ENCODE data around the gene DDX24. TPM values are rescaled to one million over a fixed set of nuclear protein-coding genes. Genes with fewer than 3 reads are reported as not detected.
A peak's percentile ranks its signal among the peaks of the same experiment; 100 is the strongest.

DDX24 gene
- total RNA-seq, 2 experiments from 2014 or later: 187 to 211 TPM

DNA sequence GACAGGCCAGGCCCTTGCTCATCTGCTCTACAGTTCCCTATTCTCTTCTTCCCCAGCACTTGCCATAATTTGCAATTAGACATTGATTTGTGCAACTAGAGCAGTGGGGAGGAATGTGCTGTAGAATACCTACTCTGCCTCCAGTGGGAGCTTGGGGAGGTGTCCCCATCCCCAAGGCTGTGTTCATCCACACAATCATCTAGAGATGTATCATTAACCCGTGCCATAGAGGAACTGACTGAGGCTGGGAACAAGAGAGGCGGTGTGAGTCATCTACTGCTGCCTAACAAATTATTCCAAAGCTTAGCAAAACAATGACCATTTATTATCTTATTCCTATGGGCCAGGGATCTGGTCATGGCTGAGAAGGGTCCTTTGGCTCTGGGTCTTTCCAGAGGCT lies 60.0 kb downstream of the DDX24 start:
- H3K36me3 Mint-ChIP-seq (ENCODE audit: low read depth): no peaks in the 10 kb centered on the region
- no peak overlapping the region for H3K4me3 Mint-ChIP-seq
- ChIA-PET CTCF (interaction anchor here (1.0 to 3.6 kb wide), 10 partner anchors 10 to 124 kb away, joined by 3 to 25 read pairs (median 5); no protein-coding TSS in a partner anchor), POLR2A (no interaction called here)
- DNase-seq: no peak
- no peaks in the 10 kb centered on the region for H3K9me3 Mint-ChIP-seq
- H3K4me1 Mint-ChIP-seq: peaks cover 44% of the 10 kb centered on the region
- peaks cover 16% of the 10 kb centered on the region for H3K27me3 Mint-ChIP-seq
- no peak overlapping the region for H3K27ac Mint-ChIP-seq

DNA sequence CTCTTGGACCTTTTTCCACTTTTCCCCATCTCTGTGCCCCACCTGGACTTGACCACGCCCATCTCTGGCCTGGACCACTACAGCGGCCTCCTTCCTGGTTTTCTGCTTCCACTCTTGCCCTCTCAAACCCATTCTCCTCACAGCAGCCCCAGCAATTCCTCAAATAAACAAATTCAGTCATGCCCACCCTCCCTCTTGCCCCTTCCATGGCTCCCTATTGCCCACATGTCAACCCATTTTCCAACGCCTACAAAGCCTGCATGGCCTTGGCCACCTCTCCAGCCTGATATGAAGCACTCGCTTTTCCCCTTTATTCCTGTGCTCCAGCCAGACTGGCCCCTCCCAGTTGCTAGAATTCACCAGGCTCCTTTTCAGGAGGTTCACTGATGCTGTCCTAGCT lies 60.7 kb downstream of the DDX24 start:
- Mint-ChIP-seq H3K27ac (no peak overlapping the region), H3K9me3 (no peaks in the 10 kb centered on the region), H3K4me1 (peaks cover 39% of the 10 kb centered on the region), H3K27me3 (peaks cover 18% of the 10 kb centered on the region), H3K4me3 (no peak overlapping the region), H3K36me3 (ENCODE audit: low read depth) (no peaks in the 10 kb centered on the region)
- ChIA-PET CTCF (interaction anchor here (1.2 to 3.8 kb wide), 7 partner anchors 9 to 81 kb away, joined by 3 to 25 read pairs (median 12); no protein-coding TSS in a partner anchor), POLR2A (no interaction called here)
- no peak for DNase-seq

DNA sequence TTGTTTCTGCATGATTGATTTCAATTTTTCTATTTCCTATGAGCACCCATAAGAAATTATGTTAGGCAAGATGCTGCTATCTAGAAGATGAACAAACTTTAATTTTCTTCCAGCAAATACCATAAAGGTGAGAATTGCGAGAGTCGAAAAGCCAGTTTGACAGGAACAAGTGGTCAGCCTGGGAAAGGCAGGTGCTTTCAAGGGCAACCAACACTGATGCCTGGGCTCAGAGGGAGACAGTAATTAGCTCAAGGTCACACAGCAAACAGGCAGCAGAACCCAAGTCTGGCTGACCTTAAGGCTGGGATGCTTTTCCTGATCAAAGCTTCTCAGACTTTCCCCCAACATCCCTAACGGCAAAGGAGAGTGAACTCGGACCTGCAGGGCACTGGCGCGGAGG lies 61.7 kb downstream of the DDX24 start:
- ChIA-PET POLR2A (no interaction called here), CTCF (interaction anchor here (1.9 to 3.8 kb wide), 4 partner anchors 13 to 80 kb away, joined by 4 to 20 read pairs (median 8); no protein-coding TSS in a partner anchor)
- DNase-seq: no peak
- Mint-ChIP-seq H3K27ac (no peak overlapping the region), H3K4me3 (no peak overlapping the region), H3K4me1 (peaks cover 39% of the 10 kb centered on the region), H3K9me3 (no peaks in the 10 kb centered on the region), H3K27me3 (peaks cover 20% of the 10 kb centered on the region), H3K36me3 (ENCODE audit: low read depth) (no peaks in the 10 kb centered on the region)

DNA sequence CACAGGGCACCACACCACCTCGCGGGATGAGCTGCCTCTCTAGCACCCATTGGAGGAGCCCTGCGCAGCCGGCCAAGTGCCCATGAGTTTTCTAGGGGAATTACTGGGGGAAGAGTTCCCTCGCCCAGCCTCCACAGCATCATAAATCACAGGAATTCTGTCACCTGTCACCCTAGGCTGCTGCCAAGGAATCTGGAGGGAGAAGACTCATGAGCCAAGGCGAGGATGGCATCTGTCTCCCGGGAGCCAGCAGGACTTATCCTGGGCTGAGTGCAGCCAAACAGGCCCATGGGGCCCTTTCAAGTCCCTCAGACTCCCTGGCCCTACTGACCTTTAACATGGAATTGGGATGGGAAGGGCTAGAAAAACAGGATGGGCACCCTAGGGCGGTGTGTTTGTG lies 62.7 kb downstream of the DDX24 start:
- H3K4me3 Mint-ChIP-seq: no peak overlapping the region
- POLR2A ChIA-PET: no interaction called here
- DNase-seq: no peak

DNA sequence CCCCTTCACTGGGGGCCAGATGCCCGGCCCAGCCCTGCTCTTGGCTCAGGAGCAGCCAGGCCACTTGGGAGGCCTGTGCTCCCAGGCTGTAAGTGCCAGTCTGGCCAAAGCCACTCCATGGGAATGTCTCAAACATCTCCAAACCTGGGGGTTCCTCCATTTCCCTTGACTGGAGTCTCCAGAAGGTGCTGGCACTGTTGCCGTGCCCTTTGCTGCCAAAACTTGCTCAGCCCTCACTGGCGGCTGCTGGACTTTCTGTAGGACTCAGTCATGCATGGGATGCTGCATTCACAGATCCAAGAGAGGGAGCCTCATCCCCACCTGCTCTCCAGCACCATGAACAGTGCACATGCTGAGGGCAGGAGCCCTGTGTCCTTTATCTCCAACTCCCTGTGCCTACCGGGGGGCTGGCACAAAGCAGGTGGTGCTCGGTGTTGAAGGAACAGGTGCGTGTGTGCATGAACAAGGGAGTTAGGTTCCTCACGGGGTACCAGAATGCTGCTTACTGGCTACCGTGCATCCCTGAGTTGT lies 64.5 kb downstream of the DDX24 start:
- no peak overlapping the region for H3K4me3 Mint-ChIP-seq
- ChIA-PET CTCF (interaction anchor here (1.1 to 3.8 kb wide), 4 partner anchors 9 to 77 kb away, joined by 3 to 20 read pairs (median 6); no protein-coding TSS in a partner anchor), POLR2A (no interaction called here)
- no peak overlapping the region for H3K27ac Mint-ChIP-seq
- no peaks in the 10 kb centered on the region for H3K9me3 Mint-ChIP-seq
- H3K36me3 Mint-ChIP-seq (ENCODE audit: low read depth): no peaks in the 10 kb centered on the region
- DNase-seq: no peak
- peaks cover 20% of the 10 kb centered on the region for H3K27me3 Mint-ChIP-seq
- peaks cover 35% of the 10 kb centered on the region for H3K4me1 Mint-ChIP-seq

More for the DNA sequence above, 62.7 kb downstream of the DDX24 start:
- Mint-ChIP-seq H3K4me1 (peaks cover 37% of the 10 kb centered on the region), H3K27ac (no peak overlapping the region), H3K9me3 (no peaks in the 10 kb centered on the region), H3K36me3 (ENCODE audit: low read depth) (no peaks in the 10 kb centered on the region), H3K27me3 (peaks cover 20% of the 10 kb centered on the region)
- CTCF ChIA-PET: interaction anchor here (1.1 to 3.8 kb wide), 2 partner anchors 14 to 79 kb away, joined by 3 to 20 read pairs; no protein-coding TSS in a partner anchor

DNA sequence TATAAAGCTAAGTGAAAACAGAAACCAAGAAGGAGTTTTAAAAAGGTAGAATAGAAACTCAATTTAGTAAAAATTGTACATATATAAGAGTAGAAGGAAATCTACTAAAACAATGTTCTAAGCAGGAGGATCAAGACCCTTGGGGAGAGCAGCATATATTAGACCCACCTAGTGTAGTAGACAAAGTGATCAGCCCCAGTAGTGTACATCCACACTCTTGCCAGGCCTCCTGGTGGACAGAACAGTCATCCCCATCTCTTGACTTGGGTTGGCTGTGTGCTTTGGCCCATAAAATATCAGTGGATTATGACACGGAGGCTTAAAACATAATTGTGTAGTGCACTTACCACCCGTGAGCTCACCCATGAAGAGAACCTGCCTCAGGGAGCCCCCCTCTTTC lies 65.8 kb downstream of the DDX24 start:
- CTCF ChIA-PET: interaction anchor here (1.0 kb wide), 2 partner anchors 10 to 18 kb away, joined by 3 read pairs; partner anchors contain the start of gene CCDC197
- Mint-ChIP-seq H3K27me3 (peaks cover 20% of the 10 kb centered on the region), H3K36me3 (ENCODE audit: low read depth) (no peaks in the 10 kb centered on the region)

DNA sequence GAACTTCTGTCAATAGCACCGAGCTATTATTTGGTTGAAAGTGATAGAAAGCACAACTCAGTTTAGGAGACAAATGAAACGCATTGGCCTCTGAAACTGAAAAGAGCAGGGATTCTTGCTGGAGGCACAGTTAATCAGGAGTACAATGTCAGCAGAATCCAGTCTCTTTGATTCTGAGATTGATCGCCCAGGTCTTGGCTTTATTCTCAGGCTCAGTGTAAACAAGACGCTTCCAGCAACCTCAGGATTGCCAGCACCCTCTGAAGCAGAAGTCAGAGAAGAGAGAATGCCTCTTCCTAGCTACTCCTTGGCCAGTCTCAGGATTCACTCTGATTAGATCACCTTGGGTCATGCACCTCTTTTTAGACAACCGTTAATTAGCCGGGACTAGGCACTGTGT lies 66.6 kb downstream of the DDX24 start:
- Mint-ChIP-seq H3K4me1 (peaks cover 38% of the 10 kb centered on the region), H3K27me3 (peaks cover 20% of the 10 kb centered on the region), H3K36me3 (ENCODE audit: low read depth) (no peaks in the 10 kb centered on the region), H3K4me3 (no peak overlapping the region), H3K27ac (no peak overlapping the region), H3K9me3 (no peaks in the 10 kb centered on the region)
- no peak for DNase-seq
- CTCF ChIA-PET: interaction anchor here (0.9 to 1.3 kb wide), 4 partner anchors 9 to 74 kb away, joined by 3 to 7 read pairs (median 4); no protein-coding TSS in a partner anchor
- POLR2A ChIA-PET: no interaction called here

More for the DNA sequence above, 65.8 kb downstream of the DDX24 start:
- Mint-ChIP-seq H3K4me1 (peaks cover 35% of the 10 kb centered on the region), H3K4me3 (no peak overlapping the region), H3K9me3 (no peaks in the 10 kb centered on the region), H3K27ac (no peak overlapping the region)
- DNase-seq: no peak
- POLR2A ChIA-PET: no interaction called here

DNA sequence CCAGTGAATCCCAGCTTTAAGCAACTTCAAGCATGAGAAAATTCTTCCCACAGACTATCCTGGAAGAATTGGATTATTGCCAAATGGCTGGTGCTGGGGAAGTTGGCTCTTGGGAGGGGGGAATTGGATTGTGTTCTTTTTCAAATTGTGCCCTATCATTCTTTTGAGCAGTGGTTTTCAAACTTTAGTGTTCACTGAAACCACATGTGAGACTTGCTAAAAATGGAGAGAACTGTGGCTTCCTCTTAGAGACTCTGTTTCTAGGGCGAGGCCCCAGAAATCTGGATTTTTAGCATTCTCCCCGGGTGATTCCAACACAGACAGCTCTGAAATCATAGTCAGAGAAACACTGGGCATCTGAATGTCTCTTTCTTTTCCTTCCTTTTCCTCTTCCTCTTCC lies 69.2 kb downstream of the DDX24 start:
- peak overlapping the region; percentile 26 for H3K4me3 Mint-ChIP-seq
- CTCF ChIA-PET: interaction anchor here (1.4 to 5.3 kb wide), 9 partner anchors 10 to 72 kb away, joined by 3 to 25 read pairs (median 7); partner anchors contain the start of gene CCDC197
- POLR2A ChIA-PET: no interaction called here
- DNase-seq: peak; percentile 61
- H3K4me1 Mint-ChIP-seq: peaks cover 63% of the 10 kb centered on the region
- peak overlapping the region; percentile 88 for H3K27ac Mint-ChIP-seq
- H3K27me3 Mint-ChIP-seq: peaks cover 8% of the 10 kb centered on the region
- no peaks in the 10 kb centered on the region for H3K36me3 Mint-ChIP-seq (ENCODE audit: low read depth)
- H3K9me3 Mint-ChIP-seq: no peaks in the 10 kb centered on the region

DNA sequence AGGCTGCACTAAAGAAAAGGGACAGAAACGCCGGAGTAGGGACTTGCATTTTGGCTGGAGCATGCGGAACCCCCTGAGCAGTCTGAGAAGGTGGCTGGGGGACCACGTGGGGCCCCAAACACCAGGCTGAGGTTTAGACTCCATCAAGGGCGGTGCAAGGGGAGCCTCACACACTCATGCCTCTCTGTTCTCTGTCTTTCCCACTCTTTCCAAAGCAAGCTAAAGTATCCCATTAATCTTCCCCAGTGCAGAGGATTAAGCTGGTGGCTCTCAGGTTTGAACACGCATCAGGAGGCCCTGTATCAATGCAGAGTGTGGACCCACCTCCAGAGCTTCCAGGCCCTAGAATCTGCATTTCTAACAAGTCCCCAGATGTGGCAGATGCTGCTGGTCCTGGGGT lies 70.4 kb downstream of the DDX24 start:
- ChIA-PET POLR2A (no interaction called here), CTCF (interaction anchor here (1.1 to 5.3 kb wide), 7 partner anchors 10 to 71 kb away, joined by 4 to 25 read pairs (median 7); partner anchors contain the start of gene CCDC197)
- H3K36me3 Mint-ChIP-seq (ENCODE audit: low read depth): no peaks in the 10 kb centered on the region
- H3K9me3 Mint-ChIP-seq: no peaks in the 10 kb centered on the region
- H3K4me3 Mint-ChIP-seq: no peak overlapping the region
- peaks cover 7% of the 10 kb centered on the region for H3K27me3 Mint-ChIP-seq
- no peak for DNase-seq
- peak overlapping the region; percentile 41 for H3K27ac Mint-ChIP-seq
- peaks cover 67% of the 10 kb centered on the region for H3K4me1 Mint-ChIP-seq

DNA sequence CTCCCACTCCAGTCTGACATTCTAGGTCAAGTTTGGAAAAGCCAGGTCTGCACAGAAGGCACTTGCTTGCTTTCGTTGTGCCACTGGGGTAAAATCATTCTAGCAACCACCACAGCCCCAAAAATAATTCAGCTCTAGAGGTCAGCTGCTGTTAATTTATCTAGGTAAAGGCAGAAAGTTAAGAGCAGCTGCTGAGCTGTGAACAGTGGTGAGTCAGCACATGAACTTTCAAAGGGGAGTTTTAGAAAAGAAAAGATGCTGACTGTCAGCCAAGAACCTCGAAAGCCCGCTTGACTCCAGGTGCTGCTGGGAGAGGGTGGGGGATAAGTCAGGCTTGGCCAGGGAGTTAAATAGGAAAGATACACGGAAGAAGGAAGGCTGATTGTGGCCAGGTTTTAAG lies 71.2 kb downstream of the DDX24 start:
- Mint-ChIP-seq H3K9me3 (no peaks in the 10 kb centered on the region), H3K27me3 (peaks cover 6% of the 10 kb centered on the region), H3K27ac (peak overlapping the region; percentile 48), H3K36me3 (ENCODE audit: low read depth) (no peaks in the 10 kb centered on the region), H3K4me3 (no peak overlapping the region), H3K4me1 (peaks cover 73% of the 10 kb centered on the region)
- POLR2A ChIA-PET: no interaction called here
- DNase-seq: no peak
- CTCF ChIA-PET: interaction anchor here (0.7 to 5.3 kb wide), 4 partner anchors 8 to 15 kb away, joined by 3 to 25 read pairs (median 3); no protein-coding TSS in a partner anchor

DNA sequence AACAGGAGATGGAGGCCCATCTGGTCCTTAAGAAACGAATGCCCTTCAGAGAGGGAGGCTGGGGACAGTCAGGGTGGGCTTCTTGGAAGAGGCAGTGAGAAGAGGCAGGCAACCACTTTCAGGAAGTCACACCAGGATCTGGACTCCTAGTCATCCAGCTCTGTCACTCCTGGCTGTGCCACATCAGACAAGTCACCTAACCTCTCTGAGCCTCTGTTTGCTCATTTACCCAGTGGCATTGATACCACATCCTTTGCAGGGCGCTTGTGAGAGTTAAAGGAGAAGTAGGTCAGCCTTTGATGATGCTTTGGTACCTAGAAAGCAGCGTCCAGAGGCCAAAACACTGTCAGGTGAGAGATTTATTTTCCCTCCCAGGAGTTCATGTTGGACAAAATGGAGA lies 72.8 kb downstream of the DDX24 start:
- ChIA-PET POLR2A (no interaction called here), CTCF (interaction anchor here (1.0 to 1.4 kb wide), 5 partner anchors 8 to 68 kb away, joined by 3 to 4 read pairs (median 3); partner anchors contain the start of gene OTUB2)
- Mint-ChIP-seq H3K9me3 (no peaks in the 10 kb centered on the region), H3K4me3 (no peak overlapping the region), H3K27me3 (peaks cover 8% of the 10 kb centered on the region), H3K4me1 (peaks cover 69% of the 10 kb centered on the region), H3K27ac (peak overlapping the region; percentile 51), H3K36me3 (ENCODE audit: low read depth) (no peaks in the 10 kb centered on the region)
- peak; percentile 61 for DNase-seq

DNA sequence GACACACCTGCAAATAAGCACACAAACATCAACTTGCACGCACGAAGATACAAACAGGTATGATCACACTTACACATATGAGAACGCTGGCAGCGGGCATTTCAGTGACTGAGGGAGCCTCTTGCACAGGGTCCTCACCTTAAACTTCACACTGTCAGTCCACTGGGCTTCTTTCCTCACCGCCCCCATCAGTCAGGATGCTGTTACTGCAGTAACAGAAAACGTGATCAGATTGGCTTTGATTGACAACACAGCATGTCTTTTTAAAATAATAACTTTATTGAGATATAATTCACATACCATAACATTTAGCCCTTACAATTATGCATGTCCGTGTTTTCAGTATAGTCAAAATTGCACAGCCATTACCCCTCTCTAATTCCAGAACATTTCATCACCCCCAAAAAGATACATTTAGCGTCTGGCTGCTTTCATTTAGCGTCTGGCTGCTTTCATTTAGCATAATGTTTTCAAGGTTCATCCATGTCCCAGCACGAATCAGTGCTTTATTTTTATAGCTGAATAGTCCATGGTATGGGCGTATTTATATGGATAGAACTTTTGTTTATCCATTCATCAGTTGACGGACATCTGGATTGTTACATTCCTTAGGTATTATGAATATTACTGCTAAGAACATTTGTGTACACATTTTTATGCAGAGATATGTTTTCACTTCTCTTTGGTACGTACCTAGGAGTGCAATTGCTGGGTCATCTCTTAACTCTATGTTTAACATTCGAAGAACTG lies 75.5 kb downstream of the DDX24 start:
- H3K27ac Mint-ChIP-seq: no peak overlapping the region
- H3K9me3 Mint-ChIP-seq: no peaks in the 10 kb centered on the region
- H3K27me3 Mint-ChIP-seq: peaks cover 8% of the 10 kb centered on the region
- H3K4me3 Mint-ChIP-seq: no peak overlapping the region
- H3K36me3 Mint-ChIP-seq (ENCODE audit: low read depth): no peaks in the 10 kb centered on the region
- CTCF ChIA-PET: interaction anchor here (0.6 to 3.2 kb wide), 9 partner anchors 9 to 81 kb away, joined by 3 to 18 read pairs (median 5); partner anchors contain the start of gene OTUB2
- peak; percentile 46 for DNase-seq
- POLR2A ChIA-PET: no interaction called here
- H3K4me1 Mint-ChIP-seq: peaks cover 55% of the 10 kb centered on the region

DNA sequence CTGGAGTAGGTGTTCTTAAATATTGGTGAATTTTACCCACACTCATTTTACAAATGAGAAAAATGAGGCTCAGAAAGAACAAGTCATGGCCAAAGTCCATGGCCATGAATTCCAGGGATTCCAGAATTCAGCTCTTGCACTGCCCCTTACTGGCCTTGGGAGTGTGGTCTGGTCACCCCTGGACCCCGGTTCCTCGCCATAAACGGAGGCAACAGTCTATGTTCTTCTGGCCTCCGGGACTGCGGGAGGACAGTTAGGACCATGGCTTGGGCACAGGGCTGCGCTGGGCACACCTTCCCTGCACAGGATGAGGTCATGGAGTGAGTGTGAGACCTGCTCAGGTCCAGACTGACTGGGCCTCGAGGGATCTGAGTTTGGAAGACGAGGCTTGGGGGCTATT lies 77.0 kb downstream of the DDX24 start:
- Mint-ChIP-seq H3K27me3 (peaks cover 6% of the 10 kb centered on the region), H3K27ac (no peak overlapping the region), H3K4me1 (peaks cover 48% of the 10 kb centered on the region), H3K4me3 (no peak overlapping the region), H3K9me3 (no peaks in the 10 kb centered on the region), H3K36me3 (ENCODE audit: low read depth) (no peaks in the 10 kb centered on the region)
- ChIA-PET CTCF (interaction anchor here (0.9 to 3.2 kb wide), 7 partner anchors 9 to 80 kb away, joined by 3 to 18 read pairs (median 4); no protein-coding TSS in a partner anchor), POLR2A (no interaction called here)
- DNase-seq: no peak
